ENCODE measurements around the gene TCP10L.
"Not testable (repeated sequence)": the region's sequence is repeated elsewhere in the genome, so short reads cannot be mapped to it uniquely, and the experiment has no call there.

Gene TCP10L

DNA sequence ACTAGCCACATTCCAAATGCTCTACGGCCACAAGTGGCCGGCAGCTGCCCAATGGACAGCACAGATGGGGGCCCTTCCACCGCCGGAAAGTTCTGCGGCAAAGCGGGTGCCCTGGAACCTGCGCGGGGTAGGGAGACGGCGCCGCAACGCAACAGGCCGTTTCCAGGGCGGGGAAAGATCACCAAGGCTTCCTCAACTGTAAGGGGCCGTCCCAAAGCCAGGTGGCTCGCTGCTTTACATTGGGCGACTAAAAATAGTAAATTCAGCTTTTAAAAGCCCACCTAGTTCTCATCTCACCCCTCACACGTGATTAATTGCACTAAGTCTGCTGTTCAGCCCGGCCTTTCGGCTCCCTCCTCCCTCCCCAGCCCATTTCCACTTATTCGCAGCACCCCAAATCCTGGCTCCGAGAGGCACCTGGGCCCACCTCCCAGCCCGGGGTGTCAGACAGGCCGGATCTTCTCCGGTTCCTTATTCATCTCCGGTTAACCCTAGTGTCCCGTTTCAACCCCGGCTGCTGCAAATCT is 26.2 kb upstream of the TCP10L start:
- DNase-seq (ENCODE audit: low read depth) = peak; percentile 48
- H3K4me3 ChIP-seq (ENCODE audit: low read depth, low read length) = peak overlapping the region; percentile 83
- TF ChIP-seq, protein P1, sequence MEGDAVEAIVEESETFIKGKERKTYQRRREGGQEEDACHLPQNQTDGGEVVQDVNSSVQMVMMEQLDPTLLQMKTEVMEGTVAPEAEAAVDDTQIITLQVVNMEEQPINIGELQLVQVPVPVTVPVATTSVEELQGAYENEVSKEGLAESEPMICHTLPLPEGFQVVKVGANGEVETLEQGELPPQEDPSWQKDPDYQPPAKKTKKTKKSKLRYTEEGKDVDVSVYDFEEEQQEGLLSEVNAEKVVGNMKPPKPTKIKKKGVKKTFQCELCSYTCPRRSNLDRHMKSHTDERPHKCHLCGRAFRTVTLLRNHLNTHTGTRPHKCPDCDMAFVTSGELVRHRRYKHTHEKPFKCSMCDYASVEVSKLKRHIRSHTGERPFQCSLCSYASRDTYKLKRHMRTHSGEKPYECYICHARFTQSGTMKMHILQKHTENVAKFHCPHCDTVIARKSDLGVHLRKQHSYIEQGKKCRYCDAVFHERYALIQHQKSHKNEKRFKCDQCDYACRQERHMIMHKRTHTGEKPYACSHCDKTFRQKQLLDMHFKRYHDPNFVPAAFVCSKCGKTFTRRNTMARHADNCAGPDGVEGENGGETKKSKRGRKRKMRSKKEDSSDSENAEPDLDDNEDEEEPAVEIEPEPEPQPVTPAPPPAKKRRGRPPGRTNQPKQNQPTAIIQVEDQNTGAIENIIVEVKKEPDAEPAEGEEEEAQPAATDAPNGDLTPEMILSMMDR (IDR thresholded peaks at IDR 0.05; ENCODE audit: insufficient read depth, low read depth, low read length, missing control alignments) = no peak

DNA sequence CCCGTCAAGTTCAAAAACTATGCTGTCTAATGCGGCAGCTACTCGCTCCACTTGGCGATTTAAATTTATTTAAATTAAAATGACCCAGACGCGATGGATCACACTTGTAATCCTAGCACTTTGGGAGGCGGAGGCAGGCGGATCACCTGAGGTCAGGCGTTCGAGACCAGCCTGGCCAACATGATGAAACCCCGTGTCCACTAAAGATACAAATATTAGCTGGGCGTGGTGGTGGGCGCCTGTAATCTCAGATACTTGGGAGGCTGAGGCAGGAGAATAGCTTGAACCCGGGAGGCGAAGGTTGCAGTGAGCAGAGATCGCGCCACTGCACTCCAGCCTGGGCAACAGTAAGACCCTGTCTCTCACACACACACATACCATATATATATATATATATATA is 25.6 kb upstream of the TCP10L start:
- peak overlapping the region; percentile 83 for H3K4me3 ChIP-seq (ENCODE audit: low read depth, low read length)
- not testable (repeated sequence) for DNase-seq (ENCODE audit: low read depth)

DNA sequence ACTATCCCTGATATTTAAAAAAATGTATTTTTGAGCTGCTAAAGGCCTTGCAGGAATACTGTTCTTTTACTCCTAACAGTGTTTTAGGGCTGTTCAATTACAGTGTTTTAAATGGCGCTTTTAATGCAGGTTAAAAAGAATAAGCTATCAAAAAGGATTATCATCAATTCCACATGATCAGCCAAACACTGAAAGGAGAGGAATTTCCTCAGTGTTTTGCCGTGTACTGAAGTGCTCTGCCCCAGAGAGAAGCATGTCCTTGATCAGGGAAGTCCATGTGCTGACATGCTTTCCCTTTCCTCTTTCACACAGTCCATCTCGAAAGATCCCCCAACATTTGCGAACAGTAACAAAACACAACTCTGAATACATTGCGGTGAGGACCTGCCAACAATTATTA is 23.5 kb upstream of the TCP10L start:
- TF ChIP-seq, protein P1 (IDR thresholded peaks at IDR 0.05; ENCODE audit: insufficient read depth, low read depth, low read length, missing control alignments) = no peak
- DNase-seq (ENCODE audit: low read depth) = no peak
- no peak overlapping the region for H3K4me3 ChIP-seq (ENCODE audit: low read depth, low read length)

DNA sequence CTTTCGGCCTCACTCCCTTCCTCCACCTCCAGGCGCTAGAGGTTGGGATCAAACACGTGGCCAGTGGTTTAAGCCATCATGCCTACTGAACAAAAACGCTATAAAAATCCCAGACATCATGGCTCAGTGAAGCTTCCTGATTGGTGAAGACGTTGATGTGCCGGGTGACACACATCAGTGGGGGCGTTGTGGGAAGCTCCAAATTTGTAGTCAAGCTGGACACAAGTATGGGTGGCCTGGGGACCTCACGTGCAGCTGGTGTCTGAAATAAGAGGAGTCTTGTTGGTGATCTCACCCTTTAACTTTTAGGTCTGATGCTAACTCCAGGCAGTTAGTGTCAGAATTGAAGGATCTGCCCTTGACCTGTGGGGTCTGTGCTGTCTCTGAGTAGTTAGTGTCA is 20.1 kb upstream of the TCP10L start:
- TF ChIP-seq, protein P1 (IDR thresholded peaks at IDR 0.05; ENCODE audit: insufficient read depth, low read depth, low read length, missing control alignments) = no peak
- DNase-seq (ENCODE audit: low read depth) = no peak
- no peak overlapping the region for H3K4me3 ChIP-seq (ENCODE audit: low read depth, low read length)

DNA sequence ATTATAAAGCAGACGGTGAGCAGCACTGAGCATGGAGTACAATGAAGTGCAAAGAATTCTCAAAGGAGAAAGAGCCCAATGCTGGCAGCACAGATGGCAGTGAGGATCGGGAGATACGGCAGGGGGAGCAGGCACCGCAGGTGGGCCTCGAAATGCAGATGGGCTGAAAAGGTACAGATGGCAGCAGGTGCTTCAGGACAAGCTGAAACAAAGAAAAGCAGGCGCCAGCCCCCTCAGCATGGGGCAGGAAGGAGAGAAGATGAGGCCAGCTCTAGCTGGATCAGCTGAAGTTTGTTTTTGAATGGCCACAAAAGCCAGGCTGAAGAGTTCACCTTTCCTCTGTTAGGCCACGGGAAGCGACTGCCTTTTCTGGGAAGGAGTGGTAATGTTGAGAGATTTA is 19.1 kb upstream of the TCP10L start:
- no peak for DNase-seq (ENCODE audit: low read depth)
- TF ChIP-seq, protein P1 (IDR thresholded peaks at IDR 0.05; ENCODE audit: insufficient read depth, low read depth, low read length, missing control alignments) = no peak
- no peak overlapping the region for H3K4me3 ChIP-seq (ENCODE audit: low read depth, low read length)

DNA sequence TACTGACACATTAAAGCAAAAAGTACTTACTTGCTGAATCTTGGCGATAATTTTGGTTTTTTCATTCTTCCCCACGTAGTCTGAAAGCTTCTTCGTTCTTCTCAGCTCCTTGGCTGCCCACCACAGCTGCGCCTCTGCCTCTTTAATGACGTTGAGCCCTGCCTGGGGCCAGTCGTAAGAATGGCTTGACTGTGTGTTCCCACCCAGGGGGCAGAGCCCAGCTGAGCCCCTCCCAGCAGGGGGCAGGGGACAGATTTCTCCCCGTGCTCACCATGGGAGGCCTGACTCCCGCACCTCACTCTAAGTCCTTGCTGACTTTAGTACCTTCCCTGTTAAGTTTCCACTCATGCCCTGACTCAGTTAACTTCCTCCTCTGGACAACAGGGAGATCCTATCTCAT is 17.8 kb upstream of the TCP10L start:
- H3K4me3 ChIP-seq (ENCODE audit: low read depth, low read length) = no peak overlapping the region
- DNase-seq (ENCODE audit: low read depth) = no peak
- TF ChIP-seq, protein P1 (IDR thresholded peaks at IDR 0.05; ENCODE audit: insufficient read depth, low read depth, low read length, missing control alignments) = no peak

DNA sequence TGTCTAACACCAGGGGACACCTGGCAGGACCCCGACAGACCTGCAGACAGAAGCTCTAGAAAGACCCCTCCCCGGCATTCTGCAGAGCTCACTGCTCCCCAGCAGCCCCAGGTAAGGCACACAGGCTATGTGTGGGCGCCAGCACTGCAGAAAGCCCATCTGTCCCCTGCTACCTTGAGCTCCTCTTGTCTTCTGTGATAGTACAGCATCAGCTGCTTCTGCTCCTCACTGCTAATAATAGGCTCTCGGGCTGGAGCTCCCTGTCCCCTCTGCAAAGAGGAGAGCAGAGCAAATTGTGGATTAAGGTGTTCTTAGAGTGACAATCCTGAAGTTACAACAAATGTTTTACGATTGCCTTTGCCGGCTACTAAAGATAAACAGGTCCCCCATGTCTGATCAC is 16.8 kb upstream of the TCP10L start:
- no peak for DNase-seq (ENCODE audit: low read depth)
- H3K4me3 ChIP-seq (ENCODE audit: low read depth, low read length) = no peak overlapping the region
- TF ChIP-seq, protein P1 (IDR thresholded peaks at IDR 0.05; ENCODE audit: insufficient read depth, low read depth, low read length, missing control alignments) = no peak
